SU-DHL-6 (cell line): ENCODE data around the gene GGT5.
"Not testable (repeated sequence)": the region's sequence is repeated elsewhere in the genome, so short reads cannot be mapped to it uniquely, and the experiment has no call there.

Experiments used
- H2AFZ ChIP-seq: fragments of 200-600 bp; sonication (generic); 2 replicates; pipeline ENCODE4 v1.6.1; 2014; ENCODE audit warnings: low read depth, mild to moderate bottlenecking, moderate library complexity, mixed read lengths, antibody characterized with exemption, low read length; ENCODE audit not compliant: severe bottlenecking
- H3F3A ChIP-seq: fragments of 200-600 bp; shearing (Covaris generic); 2 replicates; pipeline ENCODE4 v1.6.0; 2016; ENCODE audit warnings: antibody characterized with exemption, mild to moderate bottlenecking; ENCODE audit not compliant: insufficient read depth
- H3K27ac ChIP-seq: fragments of 200-600 bp; sonication (generic); 2 replicates; pipeline ENCODE4 v1.5.1; 2016; ENCODE audit warnings: low read depth, mild to moderate bottlenecking, low read length, moderate library complexity, mixed read lengths
- H3K27me3 ChIP-seq: fragments of 200-600 bp; sonication (generic), shearing (Covaris generic); 2 replicates; pipeline ENCODE4 v1.6.0; 2014; ENCODE audit warnings: mild to moderate bottlenecking, low read length
- H3K36me3 ChIP-seq: fragments of 200-600 bp; sonication (generic); 2 replicates; pipeline ENCODE4 v1.6.1; 2014; ENCODE audit warnings: mild to moderate bottlenecking, low read length, mixed read lengths
- H3K4me2 ChIP-seq: fragments of 300-600, 200-600 bp; shearing (Covaris generic), sonication (generic); 2 replicates; pipeline ENCODE4 v1.6.0; 2014; ENCODE audit warnings: low read length, low read depth, mild to moderate bottlenecking; ENCODE audit not compliant: poor library complexity, severe bottlenecking
- H3K4me3 ChIP-seq: fragments of 200-600 bp; sonication (generic); 2 replicates; pipeline ENCODE4 v1.5.1; 2014; ENCODE audit warnings: antibody characterized with exemption, low read length, mild to moderate bottlenecking, mixed read lengths; ENCODE audit not compliant: insufficient read depth, poor library complexity, severe bottlenecking
- H3K79me2 ChIP-seq: fragments of 200-600 bp; sonication (generic); 2 replicates; pipeline ENCODE4 v1.6.1; 2014; ENCODE audit warnings: mild to moderate bottlenecking, low read length, moderate library complexity; ENCODE audit not compliant: insufficient read depth
- H3K9ac ChIP-seq: fragments of 200-600 bp; sonication (generic); 2 replicates; pipeline ENCODE4 v1.7.0; 2014; ENCODE audit warnings: mild to moderate bottlenecking, low read length
- H3K9me2 ChIP-seq: fragments of 200-600 bp; sonication (generic); replicated peaks from 2 replicates; pipeline ENCODE4 v1.6.1; 2014; ENCODE audit warnings: low read length; ENCODE audit not compliant: insufficient read depth
- H3K9me3 ChIP-seq: fragments of 200-600 bp; sonication (generic); 2 replicates; pipeline ENCODE4 v1.6.1; 2014; ENCODE audit warnings: low read length, mixed read lengths; ENCODE audit not compliant: insufficient read depth
- H4K20me1 ChIP-seq: fragments of 200-600 bp; sonication (generic); 2 replicates; pipeline ENCODE4 v1.6.1; 2014; ENCODE audit warnings: low read depth, mild to moderate bottlenecking, antibody characterized with exemption, low read length, moderate library complexity, mixed read lengths
- CTCF ChIP-seq: fragments of 200-600 bp; sonication (generic); IDR thresholded peaks from one replicate; pipeline ENCODE4 v1.5.1; 2017; ENCODE audit warnings: antibody characterized with exemption, mild to moderate bottlenecking, low read length, moderate library complexity; ENCODE audit not compliant: insufficient read depth, poor library complexity, severe bottlenecking
- EZH2phosphoT487 ChIP-seq: fragments of 200-600 bp; sonication (generic), shearing (Covaris generic); conservative IDR thresholded peaks from 2 replicates; pipeline ENCODE4 v1.6.1; 2018; ENCODE audit warnings: mild to moderate bottlenecking, antibody characterized with exemption, low read length, moderate library complexity, mixed read lengths

The GGT5 gene

GRCh38 chr22:24214467-24215285 lies 30.2 kb downstream of the GGT5 start:
- TF ChIP-seq CTCF (no peak), EZH2phosphoT487 (no peak)
- H3K27ac ChIP-seq = no peak overlapping the region
- H3K9me2 ChIP-seq = no peaks in the 10 kb centered on the region
- no peak overlapping the region for H2AFZ ChIP-seq
- 0 out of 2 replicates have a peak, but pooled peaks cover under 1% of the 10 kb centered on the region for H3K27me3 ChIP-seq
- no peaks in the 10 kb centered on the region for H3K9me3 ChIP-seq
- H3K4me3 ChIP-seq = no peak overlapping the region
- no peak overlapping the region for H3K4me2 ChIP-seq
- no peaks in the 10 kb centered on the region for H3F3A ChIP-seq
- H3K9ac ChIP-seq = no peak overlapping the region
- no peaks in the 10 kb centered on the region for H4K20me1 ChIP-seq
- no peaks in the 10 kb centered on the region for H3K79me2 ChIP-seq
- no peaks in the 10 kb centered on the region for H3K36me3 ChIP-seq

GRCh38 chr22:24213111-24213510 lies 31.8 kb downstream of the GGT5 start:
- not testable (repeated sequence) for H3K27ac ChIP-seq, H3K4me3 ChIP-seq, H3K9me3 ChIP-seq, H3K9me2 ChIP-seq, H3K9ac ChIP-seq, H3K79me2 ChIP-seq, H4K20me1 ChIP-seq, H2AFZ ChIP-seq, H3K27me3 ChIP-seq, H3F3A ChIP-seq, H3K4me2 ChIP-seq, H3K36me3 ChIP-seq

GRCh38 chr22:24211716-24212115 lies 33.2 kb downstream of the GGT5 start:
- not testable (repeated sequence) for H3K36me3 ChIP-seq, H3K27me3 ChIP-seq, H3K9ac ChIP-seq, H2AFZ ChIP-seq, H3F3A ChIP-seq, H3K9me3 ChIP-seq, H3K27ac ChIP-seq, H3K4me2 ChIP-seq, H3K79me2 ChIP-seq, H3K4me3 ChIP-seq, H3K9me2 ChIP-seq, H4K20me1 ChIP-seq

GRCh38 chr22:24210409-24210808 lies 34.5 kb downstream of the GGT5 start:
- H2AFZ ChIP-seq, H3K9me3 ChIP-seq, H3K27ac ChIP-seq, H4K20me1 ChIP-seq, H3K4me3 ChIP-seq, H3K9ac ChIP-seq, H3F3A ChIP-seq, H3K9me2 ChIP-seq, H3K27me3 ChIP-seq, H3K36me3 ChIP-seq, H3K4me2 ChIP-seq, H3K79me2 ChIP-seq: not testable (repeated sequence)

GRCh38 chr22:24209687-24210086 lies 35.2 kb downstream of the GGT5 start:
- no peaks in the 10 kb centered on the region for H3K9me2 ChIP-seq
- no peaks in the 10 kb centered on the region for H4K20me1 ChIP-seq
- TF ChIP-seq EZH2phosphoT487 = no peak
- no peak for TF ChIP-seq CTCF
- H3K36me3 ChIP-seq = no peaks in the 10 kb centered on the region
- no peak overlapping the region for H2AFZ ChIP-seq
- H3K27me3 ChIP-seq = 0 out of 2 replicates have a peak, but pooled peaks cover 2% of the 10 kb centered on the region
- H3K79me2 ChIP-seq = no peaks in the 10 kb centered on the region
- H3F3A ChIP-seq = no peaks in the 10 kb centered on the region
- H3K9ac ChIP-seq = no peak overlapping the region
- no peak overlapping the region for H3K4me3 ChIP-seq
- no peak overlapping the region for H3K27ac ChIP-seq
- H3K9me3 ChIP-seq = no peaks in the 10 kb centered on the region
- no peak overlapping the region for H3K4me2 ChIP-seq
